OCI-LY3 (cell line): ENCODE results near the gene COL6A2.

Source experiments
- H2AFZ ChIP-seq: fragments of 200-600, 300-600 bp; shearing (Covaris generic); 2 replicates; pipeline ENCODE4 v1.6.0; 2014; ENCODE audit warnings: antibody characterized with exemption, low read depth, low read length
- H3K27ac ChIP-seq: fragments of 200-600, 300-600 bp; sonication (generic); 2 replicates; pipeline ENCODE4 v1.5.1; 2014; ENCODE audit warnings: mild to moderate bottlenecking, low read length, moderate library complexity, mixed read lengths
- H3K27me3 ChIP-seq: fragments of 200-600, 300-600 bp; sonication (generic); 2 replicates; pipeline ENCODE4 v1.6.1; 2014; ENCODE audit warnings: low read depth, low read length, mixed read lengths
- H3K36me3 ChIP-seq: fragments of 200-600, 300-600 bp; sonication (generic); replicated peaks from 2 replicates; pipeline ENCODE3; 2014; ENCODE audit warnings: low read depth, low read length, mixed read lengths
- H3K4me1 ChIP-seq: fragments of 300-600, 200-600 bp; sonication (generic); 2 replicates; pipeline ENCODE4 v1.6.1; 2014; ENCODE audit warnings: low read length, mixed read lengths
- H3K4me2 ChIP-seq: fragments of 200-600, 300-600 bp; sonication (generic); 2 replicates; pipeline ENCODE4 v1.6.1; 2014; ENCODE audit warnings: low read length, mixed read lengths
- H3K4me3 ChIP-seq: fragments of 300-600, 200-600 bp; sonication (generic); 2 replicates; pipeline ENCODE4 v1.5.1; 2014; ENCODE audit warnings: antibody characterized with exemption, mild to moderate bottlenecking, low read length, moderate library complexity
- H3K79me2 ChIP-seq: fragments of 300-600, 200-600 bp; shearing (Covaris generic); 2 replicates; pipeline ENCODE4 v1.6.1; 2014; ENCODE audit warnings: mild to moderate bottlenecking, low read length, mixed read lengths
- H3K9ac ChIP-seq: fragments of 300-600, 200-600 bp; shearing (Covaris generic); 2 replicates; pipeline ENCODE4 v1.6.0; 2014; ENCODE audit warnings: mild to moderate bottlenecking, low read length, moderate library complexity
- H3K9me3 ChIP-seq: fragments of 200-600, 300-600 bp; shearing (Covaris generic); 2 replicates; pipeline ENCODE4 v1.6.1; 2014; ENCODE audit warnings: low read length, mixed read lengths; ENCODE audit not compliant: insufficient read depth
- H4K20me1 ChIP-seq: fragments of 200-600, 300-600 bp; sonication (generic); 2 replicates; pipeline ENCODE4 v1.6.1; 2016; ENCODE audit warnings: low read length, mixed read lengths; ENCODE audit not compliant: insufficient read depth
- CTCF ChIP-seq: fragments of 200-600, 300-600 bp; sonication (generic); IDR thresholded peaks from 2 replicates; pipeline ENCODE4 v1.5.1; 2014; ENCODE audit warnings: antibody characterized with exemption, low read length, low read depth
- EZH2phosphoT487 ChIP-seq: fragments of 200-600 bp; shearing (Covaris generic); IDR thresholded peaks from 2 replicates; pipeline ENCODE4 v1.6.1; 2018; ENCODE audit warnings: antibody characterized with exemption, mixed run types, low read depth

The COL6A2 gene

GRCh38 chr21:46098303-46099141 is 610 bp downstream of the COL6A2 start:
- Histone ChIP-seq H3K4me2 (no peak overlapping the region), H3K4me3 (no peak overlapping the region), H3K79me2 (no peaks in the 10 kb centered on the region), H3K4me1 (no peaks in the 10 kb centered on the region), H3K36me3 (no peaks in the 10 kb centered on the region), H3K9ac (no peak overlapping the region), H3K27me3 (no peaks in the 10 kb centered on the region), H2AFZ (no peak overlapping the region), H3K9me3 (no peaks in the 10 kb centered on the region), H4K20me1 (no peaks in the 10 kb centered on the region), H3K27ac (no peak overlapping the region)
- TF ChIP-seq CTCF (no peak), EZH2phosphoT487 (no peak)

GRCh38 chr21:46099476-46099875 is 1.6 kb downstream of the COL6A2 start:
- Histone ChIP-seq H3K4me3 (no peak overlapping the region), H3K79me2 (no peaks in the 10 kb centered on the region), H3K36me3 (no peaks in the 10 kb centered on the region), H3K9me3 (no peaks in the 10 kb centered on the region), H3K9ac (no peak overlapping the region), H3K27me3 (no peaks in the 10 kb centered on the region), H3K27ac (no peak overlapping the region), H3K4me2 (no peak overlapping the region), H3K4me1 (no peaks in the 10 kb centered on the region), H2AFZ (no peak overlapping the region), H4K20me1 (no peaks in the 10 kb centered on the region)
- no peak for TF ChIP-seq EZH2phosphoT487
- no peak for TF ChIP-seq CTCF

DNA sequence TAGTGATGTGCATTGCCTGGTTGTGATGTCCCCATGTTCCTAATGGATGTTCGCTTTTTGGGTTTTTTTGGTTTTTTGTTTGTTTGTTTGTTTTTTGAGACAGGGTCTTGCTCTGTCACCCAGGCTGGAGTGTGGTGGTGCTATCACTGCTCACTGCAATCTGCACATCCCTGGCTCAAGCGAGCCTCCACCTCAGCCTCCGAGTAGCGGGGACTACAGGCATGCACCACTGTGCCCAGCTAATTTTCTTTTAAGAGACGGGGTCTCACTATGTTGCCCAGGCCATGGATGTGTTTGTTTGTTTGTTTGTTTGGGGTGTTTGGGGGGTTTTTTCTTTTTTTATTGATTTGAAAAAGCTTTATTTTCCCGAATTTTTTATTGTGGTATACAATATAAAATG is 2.1 kb downstream of the COL6A2 start:
- no peaks in the 10 kb centered on the region for H3K4me1 ChIP-seq
- no peaks in the 10 kb centered on the region for H3K36me3 ChIP-seq
- no peaks in the 10 kb centered on the region for H3K9me3 ChIP-seq
- H3K79me2 ChIP-seq, result no peaks in the 10 kb centered on the region
- no peak overlapping the region for H2AFZ ChIP-seq
- TF ChIP-seq EZH2phosphoT487 (no peak), CTCF (no peak)
- H3K4me3 ChIP-seq, result no peak overlapping the region
- H3K9ac ChIP-seq, result no peak overlapping the region
- H4K20me1 ChIP-seq, result no peaks in the 10 kb centered on the region
- no peak overlapping the region for H3K4me2 ChIP-seq
- H3K27ac ChIP-seq, result no peak overlapping the region
- no peaks in the 10 kb centered on the region for H3K27me3 ChIP-seq

- Histone ChIP-seq H3K4me1 (no peaks in the 10 kb centered on the region), H3K9me3 (no peaks in the 10 kb centered on the region), H4K20me1 (no peaks in the 10 kb centered on the region), H3K27ac (no peak overlapping the region), H3K36me3 (no peaks in the 10 kb centered on the region), H3K9ac (no peak overlapping the region), H3K4me2 (no peak overlapping the region), H3K4me3 (no peak overlapping the region), H2AFZ (no peak overlapping the region), H3K27me3 (no peaks in the 10 kb centered on the region), H3K79me2 (no peaks in the 10 kb centered on the region)
- TF ChIP-seq EZH2phosphoT487 (no peak), CTCF (no peak)
Observed at GRCh38 chr21:46100426-46100825, 2.5 kb downstream of the COL6A2 start.
